Germinal center (tissue), 1 donor: ENCODE data around the gene SMCO2.
A peak's percentile ranks its signal among the peaks of the same experiment; 100 is the strongest.

Experiments
- DNase-seq: peaks from one replicate; pipeline ENCODE4 v3.0.0; 2012; ENCODE audit warnings: mixed read lengths, low spot score

The SMCO2 gene

DNA sequence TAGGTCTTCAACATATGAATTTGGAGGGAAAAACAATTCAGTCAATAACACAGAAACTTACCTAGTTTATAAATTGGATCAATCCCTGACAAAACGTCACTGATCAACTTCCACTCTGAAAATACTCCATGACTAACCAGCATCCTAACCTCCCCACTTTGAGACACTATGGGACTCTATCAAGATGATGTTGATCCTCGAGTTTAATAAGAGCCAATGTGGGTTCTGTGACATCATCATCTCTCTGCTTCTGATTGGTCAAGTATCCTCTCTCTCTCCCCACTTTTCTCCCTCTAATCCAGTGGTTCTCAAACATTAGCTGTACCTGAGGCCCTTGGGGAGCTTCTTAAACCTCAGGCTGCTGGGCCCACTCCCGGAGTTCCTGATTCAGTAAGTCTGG, at the start of gene SMCO2:
Gene SMCO2 (plus strand): TSS at position 301 of the 400 bp plus-strand sequence. CDS start 23,896 bp downstream, outside the sequence.
- no peak for DNase-seq

GRCh38 chr12:27398466-27398865, 48.1 kb upstream of the SMCO2 start:
- no peak for DNase-seq

DNA sequence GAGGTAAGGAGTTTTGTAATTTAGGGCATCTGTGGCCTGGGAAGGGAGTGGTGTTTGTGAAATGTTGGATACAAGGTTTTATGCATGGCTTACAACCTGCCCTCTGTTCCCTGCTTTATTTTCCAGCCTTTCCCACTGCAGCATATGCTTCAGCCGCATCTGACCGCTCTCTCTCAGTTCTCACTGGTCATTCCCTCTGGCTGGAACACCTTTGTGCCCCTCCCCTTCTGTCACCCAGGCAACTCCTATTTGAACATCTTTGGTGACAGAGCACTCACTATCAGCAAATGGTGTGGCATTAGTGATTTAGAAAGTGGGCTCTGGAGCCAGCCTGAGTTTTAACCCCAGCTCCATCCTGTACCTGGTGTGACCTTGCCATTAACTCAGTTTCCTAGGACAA, 47.5 kb upstream of the SMCO2 start:
- DNase-seq = no peak

DNA sequence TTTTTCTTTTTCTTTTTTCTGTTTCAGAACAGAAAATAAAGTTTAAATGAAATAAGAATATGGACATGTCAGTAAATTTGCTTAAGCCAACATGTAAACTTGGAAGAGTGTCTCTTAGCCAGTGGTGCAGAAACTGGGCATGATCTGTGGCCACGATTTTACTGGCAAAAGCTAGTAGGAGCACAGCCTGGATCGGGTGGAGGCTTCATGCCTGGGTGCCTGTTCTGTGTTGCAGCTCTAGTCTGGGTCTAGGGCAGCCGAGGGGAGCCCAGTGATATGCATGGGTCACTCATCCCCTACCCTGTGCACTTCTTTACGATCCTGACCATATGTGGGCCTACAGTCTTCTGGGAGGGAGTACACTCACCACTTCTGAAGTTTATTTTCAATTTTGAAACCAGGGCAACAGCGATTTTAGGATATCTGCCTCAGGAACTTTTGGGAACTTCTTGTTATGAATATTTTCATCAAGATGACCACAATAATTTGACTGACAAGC, 45.6 kb upstream of the SMCO2 start:
- no peak for DNase-seq

GRCh38 chr12:27412047-27412446, 34.5 kb upstream of the SMCO2 start:
- DNase-seq = no peak

- DNase-seq = no peak
Measured at GRCh38 chr12:27422697-27423096, 23.8 kb upstream of the SMCO2 start.

DNA sequence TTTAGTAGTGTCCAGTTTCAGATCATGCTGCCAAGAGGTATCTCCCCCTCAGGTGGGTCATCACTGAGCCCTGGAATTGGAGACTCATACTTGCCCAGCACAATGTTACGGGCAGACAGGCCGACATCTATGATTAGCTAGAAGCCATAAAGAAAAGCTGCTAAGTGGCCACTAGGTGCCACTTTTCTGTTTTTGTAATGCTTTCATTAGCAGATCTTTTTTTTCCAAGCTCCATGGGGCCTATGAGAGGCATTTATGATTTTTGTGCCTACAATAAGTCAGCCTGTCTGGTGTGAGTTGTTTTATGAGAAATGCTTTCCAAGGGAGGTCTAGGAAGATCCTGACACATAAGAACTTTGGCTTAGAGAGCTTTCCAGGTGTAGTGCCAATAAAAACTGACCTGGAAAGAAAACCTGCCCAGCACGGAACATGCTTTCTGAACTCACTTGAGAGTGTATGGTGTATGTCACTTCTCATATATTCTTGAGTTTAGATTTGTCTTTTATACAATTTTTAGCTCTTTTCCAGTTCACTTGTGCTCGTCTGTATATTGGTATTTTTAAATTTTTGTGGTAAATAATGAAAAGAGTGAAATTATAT, 21.8 kb upstream of the SMCO2 start:
- peak; percentile 5 for DNase-seq

- no peak for DNase-seq
Measured at GRCh38 chr12:27425306-27425705, 21.2 kb upstream of the SMCO2 start.

- no peak for DNase-seq
Measured at GRCh38 chr12:27426743-27427487, 19.6 kb upstream of the SMCO2 start.

- no peak for DNase-seq
Measured at GRCh38 chr12:27427824-27428223, 18.7 kb upstream of the SMCO2 start.

DNA sequence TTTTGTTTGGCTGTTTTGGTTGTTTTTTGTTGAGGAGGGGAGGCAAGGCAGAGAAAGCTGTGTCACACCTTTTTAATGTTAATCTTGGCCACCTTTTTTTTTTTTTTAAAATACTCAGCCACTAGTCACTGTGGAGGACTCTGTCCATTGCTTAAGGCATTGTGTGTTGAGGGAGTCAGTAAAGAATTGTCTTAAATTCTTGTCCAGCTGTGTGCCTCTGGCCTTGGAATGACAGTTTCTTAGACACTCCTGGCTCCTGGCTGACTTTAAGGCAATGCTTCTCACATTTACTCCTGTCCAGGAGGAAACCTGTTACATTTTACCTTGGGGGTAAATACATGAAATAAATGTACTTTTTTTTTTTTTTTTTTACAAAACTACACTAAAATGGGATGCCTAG, 18.1 kb upstream of the SMCO2 start:
- no peak for DNase-seq

GRCh38 chr12:27429606-27430005, 16.9 kb upstream of the SMCO2 start:
- DNase-seq = no peak

DNA sequence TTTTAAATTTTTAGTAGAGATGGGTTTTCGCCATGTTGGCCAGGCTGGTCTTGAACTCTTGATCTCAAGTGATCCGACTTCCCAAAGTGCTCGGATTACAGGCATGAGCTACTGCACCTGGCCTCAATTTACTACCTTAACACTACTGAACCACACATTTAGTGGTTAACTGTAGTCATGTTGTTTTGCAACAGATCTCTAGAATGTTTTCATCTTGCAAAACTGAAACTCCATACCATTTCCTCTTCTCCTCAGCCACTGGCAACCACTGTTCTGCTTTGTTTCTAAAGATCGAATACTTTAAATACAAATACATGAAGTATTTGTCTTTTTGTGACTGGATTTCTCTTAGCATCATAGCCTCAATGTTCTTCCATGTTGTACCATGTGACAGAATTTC, 15.4 kb upstream of the SMCO2 start:
- no peak for DNase-seq

- peak; percentile 55 for DNase-seq
Measured at GRCh38 chr12:27434673-27435565, 11.6 kb upstream of the SMCO2 start.

- DNase-seq = no peak
Measured at GRCh38 chr12:27436029-27436428, 10.5 kb upstream of the SMCO2 start.

GRCh38 chr12:27436768-27437167, 9.8 kb upstream of the SMCO2 start:
- DNase-seq = no peak

- peak; percentile 6 for DNase-seq
Measured at GRCh38 chr12:27437839-27438238, 8.7 kb upstream of the SMCO2 start.

DNA sequence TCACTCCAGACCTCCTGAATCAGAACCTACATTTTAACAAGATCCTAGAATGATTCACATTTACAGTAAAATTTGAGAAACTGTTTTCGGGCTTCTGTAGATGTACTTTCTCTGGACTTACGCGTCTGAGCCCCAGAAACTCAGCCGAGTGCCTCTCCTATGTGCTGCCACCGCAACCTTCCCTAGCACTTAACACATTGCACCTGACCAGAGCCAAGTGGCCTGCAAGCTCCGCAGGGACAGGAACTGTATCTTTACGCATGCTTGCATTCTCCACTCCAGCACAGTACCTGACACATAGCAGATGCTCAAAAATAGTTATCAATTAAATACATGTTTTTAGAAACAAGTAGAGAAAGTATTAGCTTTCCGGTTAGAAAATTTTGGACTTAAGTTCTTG, 1.2 kb downstream of the SMCO2 start:
- no peak for DNase-seq

GRCh38 chr12:27449026-27449425, 2.5 kb downstream of the SMCO2 start:
- no peak for DNase-seq

DNA sequence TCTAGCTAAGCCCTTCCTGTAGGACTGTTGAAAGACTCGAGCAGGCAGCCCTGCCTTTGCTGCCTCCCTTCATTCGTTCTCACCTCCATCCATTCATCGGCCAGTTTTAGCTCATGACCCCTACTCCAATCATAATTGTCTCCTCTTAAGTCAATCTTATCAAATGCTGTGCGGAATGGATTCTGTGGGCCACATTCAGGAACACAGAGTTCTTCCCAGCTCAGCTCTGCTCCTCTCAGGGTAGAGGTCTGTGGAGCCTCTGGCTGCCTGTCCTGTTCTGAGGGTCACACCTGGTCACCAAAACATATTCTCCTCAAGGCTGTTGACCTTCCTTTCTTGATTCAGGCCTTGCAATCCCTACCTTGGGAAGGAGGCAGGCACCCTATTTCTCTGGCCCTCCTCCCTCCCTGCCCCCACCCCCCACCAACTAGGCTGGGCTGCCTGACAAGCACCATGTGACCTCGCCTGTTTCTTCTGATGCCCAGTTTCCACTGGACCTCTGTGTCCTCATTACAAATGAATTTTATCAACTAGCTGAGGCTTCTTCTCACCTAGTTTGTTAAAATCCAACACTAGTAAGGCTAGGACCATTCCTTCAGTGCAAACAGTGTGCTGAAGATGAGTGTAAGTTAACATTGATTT, 3.5 kb downstream of the SMCO2 start:
- DNase-seq = no peak

DNA sequence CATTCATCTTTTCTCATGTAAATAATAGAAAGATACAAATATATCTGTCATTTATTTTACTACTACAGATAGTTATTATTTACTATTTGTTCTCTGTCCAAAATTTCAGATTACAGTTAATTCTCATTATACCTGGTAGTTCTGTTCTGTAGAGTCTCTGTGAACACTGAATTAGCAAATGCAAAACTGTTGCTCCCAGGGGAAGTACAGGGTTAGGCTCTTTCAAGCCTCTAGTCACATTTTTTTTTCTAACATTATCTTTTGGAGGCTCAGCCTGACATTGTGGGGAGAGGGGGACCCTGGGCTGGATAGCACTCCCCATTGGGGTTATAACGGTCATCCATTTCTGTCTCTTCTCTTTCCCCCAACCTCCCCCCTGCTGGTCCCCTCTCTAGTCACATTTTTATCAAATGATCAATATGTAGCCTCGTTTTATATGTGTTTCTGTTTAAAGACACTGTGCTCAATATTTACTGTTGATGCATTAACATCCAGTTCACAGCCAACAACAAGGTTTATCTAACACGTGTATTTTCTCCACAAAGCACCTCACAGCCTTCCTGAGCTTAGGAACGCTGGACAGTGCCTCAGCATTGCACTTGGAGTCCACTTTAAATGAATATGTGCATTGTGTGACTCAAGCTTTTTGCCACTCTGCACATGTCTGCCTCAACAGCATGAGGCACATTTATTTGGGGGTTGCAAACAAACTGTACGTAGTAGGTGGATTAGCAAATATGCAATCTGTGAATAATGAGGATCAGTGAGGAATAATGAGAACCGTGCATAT, 4.7 kb downstream of the SMCO2 start:
- no peak for DNase-seq
